Lower leg skin (tissue), 3 donors: ENCODE data around the gene MRPS16.

Experiments
- POLR2A ChIP-seq, 2 donors: fragments of 450-650 bp; IDR thresholded peaks; one replicate each; pipeline ENCODE4 v1.6.1; 2016 to 2017; ENCODE audit warnings: antibody characterized with exemption in 2 of 2, mild to moderate bottlenecking in 1 of 2, moderate library complexity in 1 of 2
- TF ChIP-seq, protein P1 (sequence below), 3 donors: fragments of 450-650 bp; IDR thresholded peaks; one replicate each; pipeline ENCODE4 v1.5.1; 2016; ENCODE audit warnings: antibody characterized with exemption in 3 of 3, mild to moderate bottlenecking in 3 of 3, moderate library complexity in 2 of 3

DNA sequence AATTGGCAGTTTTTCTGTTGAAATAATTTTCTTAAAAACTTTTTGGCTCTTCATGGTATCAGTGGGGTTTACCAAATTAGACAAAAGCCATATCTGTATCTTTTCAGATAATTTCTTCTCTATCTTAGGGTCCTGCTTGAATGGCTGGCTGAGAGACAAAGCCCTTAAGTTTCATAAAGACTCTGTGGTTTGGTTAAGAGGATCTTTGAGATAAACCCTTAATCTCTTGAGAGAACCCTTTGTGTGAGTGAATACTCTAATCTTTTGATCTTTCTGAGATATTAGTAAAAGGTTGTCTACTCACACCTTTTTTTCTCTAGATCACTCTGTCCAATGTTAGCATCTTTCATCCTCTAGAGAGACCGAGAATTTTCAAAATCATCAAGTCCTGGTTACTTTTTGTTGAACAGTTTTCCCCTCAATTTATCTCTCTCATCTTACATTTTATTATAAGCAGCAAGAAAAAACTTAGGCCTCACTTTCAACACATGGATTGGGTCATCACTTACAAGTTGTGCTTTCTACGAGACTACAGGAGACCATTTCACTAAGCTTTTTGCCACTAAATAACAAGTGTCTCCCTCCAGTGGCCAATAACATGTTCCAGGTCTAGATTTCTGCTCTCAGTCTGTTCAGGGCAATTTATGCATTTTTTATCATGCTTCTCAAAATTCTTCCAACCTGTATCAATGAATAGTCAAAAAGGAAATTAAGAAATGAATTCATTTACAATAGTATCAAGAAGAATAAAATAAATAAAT lies 33.8 kb downstream of the MRPS16 start:
- TF ChIP-seq, protein P1, sequence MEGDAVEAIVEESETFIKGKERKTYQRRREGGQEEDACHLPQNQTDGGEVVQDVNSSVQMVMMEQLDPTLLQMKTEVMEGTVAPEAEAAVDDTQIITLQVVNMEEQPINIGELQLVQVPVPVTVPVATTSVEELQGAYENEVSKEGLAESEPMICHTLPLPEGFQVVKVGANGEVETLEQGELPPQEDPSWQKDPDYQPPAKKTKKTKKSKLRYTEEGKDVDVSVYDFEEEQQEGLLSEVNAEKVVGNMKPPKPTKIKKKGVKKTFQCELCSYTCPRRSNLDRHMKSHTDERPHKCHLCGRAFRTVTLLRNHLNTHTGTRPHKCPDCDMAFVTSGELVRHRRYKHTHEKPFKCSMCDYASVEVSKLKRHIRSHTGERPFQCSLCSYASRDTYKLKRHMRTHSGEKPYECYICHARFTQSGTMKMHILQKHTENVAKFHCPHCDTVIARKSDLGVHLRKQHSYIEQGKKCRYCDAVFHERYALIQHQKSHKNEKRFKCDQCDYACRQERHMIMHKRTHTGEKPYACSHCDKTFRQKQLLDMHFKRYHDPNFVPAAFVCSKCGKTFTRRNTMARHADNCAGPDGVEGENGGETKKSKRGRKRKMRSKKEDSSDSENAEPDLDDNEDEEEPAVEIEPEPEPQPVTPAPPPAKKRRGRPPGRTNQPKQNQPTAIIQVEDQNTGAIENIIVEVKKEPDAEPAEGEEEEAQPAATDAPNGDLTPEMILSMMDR (IDR thresholded peaks at IDR 0.05) = no peak
- no peak for TF ChIP-seq POLR2A (IDR thresholded peaks at IDR 0.05)
